GM18499 (cell line): ENCODE measurements around the gene DPYD.

Source experiments
- ATAC-seq: cut with Tn5 transposase; IDR thresholded peaks from one replicate; pipeline ENCODE4 v1.9.1; 2021; ENCODE audit warnings: moderate number of reproducible peaks; ENCODE audit not compliant: insufficient read depth, unreplicated experiment

The DPYD gene

GRCh38 chr1:97738270-97738669, 182.6 kb downstream of the DPYD start:
- ATAC-seq, result no peak

DNA sequence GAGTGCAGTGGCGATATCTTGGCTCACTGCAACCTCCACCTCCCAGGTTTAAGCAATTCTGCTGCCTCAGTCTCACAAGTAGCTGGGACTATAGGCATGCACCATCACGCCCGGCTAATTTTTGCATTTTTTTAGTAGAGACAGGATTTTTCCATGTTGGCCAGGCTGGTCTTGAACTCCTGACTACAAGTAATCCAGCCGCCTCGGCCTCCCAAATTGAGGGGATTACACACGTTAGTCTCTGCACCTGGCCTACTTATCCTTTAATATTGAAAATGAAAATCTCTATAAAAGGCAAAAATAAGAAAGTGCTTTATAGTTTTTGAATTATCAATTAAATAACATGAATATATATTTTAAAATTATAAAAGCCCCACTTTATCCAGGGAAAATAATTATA, 190.6 kb downstream of the DPYD start:
- no peak for ATAC-seq

- ATAC-seq, result no peak
Measured at GRCh38 chr1:97728436-97728835, 192.4 kb downstream of the DPYD start.

DNA sequence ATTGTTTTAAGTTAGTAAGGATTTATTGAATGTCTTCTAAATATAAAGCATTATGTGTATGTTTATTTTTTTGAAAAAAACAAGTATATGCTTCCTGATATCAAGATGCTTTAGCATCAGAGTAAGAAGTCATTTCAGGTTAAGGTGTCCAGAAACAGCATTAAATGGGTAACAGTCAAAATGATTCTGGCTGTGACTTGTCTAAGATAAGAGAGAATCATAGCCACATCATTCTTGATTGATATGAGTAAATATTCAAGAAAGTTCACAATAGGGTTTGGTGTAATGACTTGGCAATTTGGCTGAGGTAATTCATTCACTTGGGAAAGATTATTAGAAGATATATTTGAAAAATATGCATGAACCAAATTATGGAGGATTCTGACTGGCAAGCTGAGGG, 193.8 kb downstream of the DPYD start:
- ATAC-seq, result no peak

- no peak for ATAC-seq
Measured at GRCh38 chr1:97726386-97726785, 194.4 kb downstream of the DPYD start.

- ATAC-seq, result no peak
Measured at GRCh38 chr1:97721221-97721620, 199.6 kb downstream of the DPYD start.

- no peak for ATAC-seq
Measured at GRCh38 chr1:97712980-97713379, 207.9 kb downstream of the DPYD start.

- no peak for ATAC-seq
Measured at GRCh38 chr1:97711858-97712257, 209.0 kb downstream of the DPYD start.

DNA sequence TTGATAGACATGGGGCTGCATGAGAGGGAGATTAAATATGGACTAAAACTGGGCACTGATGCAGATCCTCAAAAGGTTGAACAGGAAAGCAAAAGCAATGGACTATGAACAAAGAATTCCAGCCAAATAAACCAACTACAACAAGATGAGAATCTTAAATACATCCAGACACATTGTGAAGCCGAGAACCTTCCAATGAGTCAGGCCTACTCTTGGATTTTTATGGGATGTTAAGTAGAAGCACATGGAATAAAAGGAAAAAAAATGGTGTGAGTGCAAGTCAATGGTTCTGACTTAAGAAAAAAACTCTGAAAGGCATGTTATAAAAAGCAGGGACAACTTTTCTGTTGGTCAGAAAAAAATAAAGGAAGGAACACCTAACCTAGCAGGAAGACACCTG, 227.2 kb downstream of the DPYD start:
- no peak for ATAC-seq

- no peak for ATAC-seq
Measured at GRCh38 chr1:97691325-97691724, 229.5 kb downstream of the DPYD start.

GRCh38 chr1:97685360-97685759, 235.5 kb downstream of the DPYD start:
- ATAC-seq, result no peak

DNA sequence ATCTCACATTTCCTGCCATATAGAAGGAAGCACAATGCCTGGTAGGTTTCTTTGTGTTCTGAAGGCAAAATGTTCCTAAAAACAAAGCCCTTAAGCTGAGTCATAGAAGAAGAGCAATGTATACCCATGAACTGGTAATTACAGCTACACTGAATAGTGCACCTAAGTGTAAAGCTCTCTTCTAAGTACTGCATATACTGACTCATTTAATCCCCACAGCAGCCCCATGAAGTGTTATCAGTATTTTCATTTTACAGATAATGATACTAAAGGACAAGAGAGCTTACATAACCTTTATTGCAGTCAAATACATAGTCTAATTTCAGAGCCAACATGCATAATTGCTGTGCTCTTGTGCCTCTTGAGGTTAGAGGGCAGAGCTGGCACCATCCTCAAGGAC, 239.9 kb downstream of the DPYD start:
- ATAC-seq, result no peak

DNA sequence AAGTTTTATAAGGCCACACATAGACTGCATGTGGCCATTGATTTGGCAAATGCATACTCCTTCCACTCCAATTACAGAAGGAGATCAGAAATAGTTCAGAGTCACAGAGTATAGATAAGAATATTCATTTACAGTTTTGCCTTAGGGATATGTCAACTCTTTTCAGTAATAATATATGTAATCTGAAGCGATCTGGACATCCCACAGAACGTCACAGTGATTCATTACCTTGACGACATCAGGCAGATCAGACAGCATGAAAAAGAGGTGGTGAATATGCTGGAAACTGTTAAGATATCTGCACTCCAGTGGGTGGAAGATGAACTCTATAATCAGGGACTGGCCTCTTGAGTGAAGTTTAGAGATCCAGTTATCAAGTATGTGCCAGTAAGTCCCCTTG, 240.4 kb downstream of the DPYD start:
- no peak for ATAC-seq

DNA sequence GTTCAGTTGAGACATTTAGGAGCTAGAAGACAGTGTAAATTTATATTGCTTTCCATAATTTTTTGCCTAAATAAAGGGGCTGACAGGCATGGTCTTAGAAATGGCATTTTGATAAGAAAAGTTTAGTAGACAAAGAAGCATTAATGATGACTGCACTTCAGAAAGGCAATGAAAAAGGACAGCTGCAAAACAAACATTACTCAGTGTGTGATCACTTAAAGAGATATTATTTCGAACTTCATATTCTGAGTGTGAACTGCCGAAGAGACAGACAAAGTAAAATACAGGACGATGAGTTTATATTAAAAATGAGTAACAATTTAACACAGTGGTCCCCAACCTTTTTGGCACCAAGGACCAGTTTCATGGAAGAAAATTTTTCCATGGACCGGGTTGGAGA, 243.1 kb downstream of the DPYD start:
- ATAC-seq, result no peak

GRCh38 chr1:97674517-97674916, 246.3 kb downstream of the DPYD start:
- no peak for ATAC-seq

- no peak for ATAC-seq
Measured at GRCh38 chr1:97668945-97669344, 251.9 kb downstream of the DPYD start.

DNA sequence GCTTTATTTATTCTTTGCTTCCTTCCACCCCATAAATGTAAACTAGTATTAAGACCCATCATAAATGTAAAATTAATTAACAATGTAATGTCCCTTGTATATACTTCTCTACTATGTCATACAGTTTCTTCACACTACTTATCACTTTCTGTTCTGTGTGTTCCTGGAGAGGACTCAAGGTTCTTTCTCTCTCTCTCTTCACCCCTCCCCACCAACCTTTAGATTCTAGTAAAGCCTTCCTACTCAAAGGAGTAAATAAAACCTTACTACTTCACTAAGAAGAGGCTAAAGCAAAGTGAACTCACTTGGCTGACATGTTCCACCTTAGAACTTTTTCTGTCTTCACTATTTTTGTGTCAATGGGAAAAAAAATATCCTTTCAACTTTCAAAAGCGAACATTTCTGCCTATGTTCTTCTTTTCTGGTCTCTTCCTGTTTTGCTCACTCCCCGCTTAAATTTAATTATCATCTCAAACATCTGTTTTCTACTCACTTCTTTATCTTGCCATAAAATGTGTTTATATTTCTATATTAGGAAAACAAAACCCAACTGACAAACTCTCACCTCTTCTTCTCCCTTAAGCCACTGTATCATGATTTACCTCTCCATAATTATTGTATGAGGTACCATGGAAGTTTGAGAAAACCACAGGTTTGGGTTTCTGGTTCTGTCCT, 260.3 kb downstream of the DPYD start:
- ATAC-seq, result no peak

DNA sequence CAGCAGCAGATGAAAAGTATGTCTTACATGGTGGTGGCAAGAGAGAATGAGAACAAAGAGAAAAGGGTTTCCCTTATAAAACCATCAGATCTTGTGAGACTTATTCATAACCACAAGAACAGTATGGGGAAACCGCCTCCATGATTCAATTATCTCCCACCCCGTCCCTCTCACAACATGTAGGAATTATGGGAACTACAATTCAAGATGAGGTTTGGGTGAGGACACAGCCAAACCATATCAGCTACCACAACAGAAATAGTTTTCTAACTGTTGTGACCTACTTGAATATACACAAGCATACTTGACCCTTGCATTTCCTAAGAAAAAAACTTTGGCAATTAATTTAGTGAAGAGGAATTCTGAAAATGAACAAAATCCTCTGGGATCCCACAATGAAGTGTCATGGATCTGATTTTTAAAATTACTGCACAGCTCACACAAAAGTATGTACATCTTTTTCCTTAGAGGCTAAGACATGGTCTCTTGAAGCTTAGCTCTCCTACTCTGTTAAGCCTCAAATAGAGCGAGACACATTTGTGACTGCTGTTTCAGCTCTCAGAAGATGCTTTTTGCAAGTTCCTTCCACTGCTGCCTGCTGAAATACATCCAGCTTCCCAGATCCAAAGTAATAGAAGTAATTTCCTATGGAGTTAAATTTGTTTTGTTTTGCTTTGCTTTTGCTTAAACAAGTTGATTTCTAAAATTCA, 265.8 kb downstream of the DPYD start:
- no peak for ATAC-seq

DNA sequence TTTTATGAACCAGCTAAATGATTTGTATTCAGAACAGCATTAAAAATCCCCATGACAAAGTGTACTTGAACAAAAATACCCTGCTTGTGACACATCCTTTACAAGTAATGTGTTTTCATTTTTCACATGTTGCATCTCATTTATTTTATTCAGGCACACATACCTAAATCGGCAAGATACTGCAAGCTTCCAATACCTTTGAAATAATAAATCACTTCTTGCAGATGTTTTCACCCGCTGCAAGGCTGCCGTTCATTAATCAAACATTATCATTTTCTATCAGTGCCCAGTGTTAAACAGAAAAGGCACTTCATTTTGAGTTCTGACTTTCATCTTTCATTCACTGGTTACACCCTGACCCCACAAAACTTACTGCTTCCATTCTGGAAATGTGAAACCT, 269.6 kb downstream of the DPYD start:
- ATAC-seq, result no peak

GRCh38 chr1:97649591-97649990, 271.2 kb downstream of the DPYD start:
- ATAC-seq, result no peak

- no peak for ATAC-seq
Measured at GRCh38 chr1:97647776-97648175, 273.1 kb downstream of the DPYD start.

DNA sequence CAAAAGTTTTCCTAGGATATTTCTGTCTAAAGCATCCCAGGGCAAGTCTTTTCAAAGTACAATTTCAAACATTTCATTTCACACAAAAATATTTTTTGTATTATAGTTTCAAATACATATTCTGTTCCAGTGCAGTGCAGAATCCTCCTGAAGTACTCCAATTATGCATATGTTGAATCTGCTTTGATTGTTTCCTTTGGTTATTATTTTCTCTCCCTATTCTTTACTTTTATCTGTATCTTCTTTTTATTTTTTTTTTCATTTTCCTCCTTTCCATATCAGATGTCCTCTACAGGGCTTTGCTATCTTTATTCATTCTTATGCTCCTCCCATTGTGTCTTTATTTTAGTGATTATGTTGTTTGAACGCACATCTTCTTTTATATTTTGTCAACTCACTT, 274.8 kb downstream of the DPYD start:
- ATAC-seq, result no peak
